Upper lobe of left lung (tissue), 6 donors: ENCODE data around the gene ENAH. TPM values are rescaled to one million over a fixed set of nuclear protein-coding genes. Genes with fewer than 3 reads are reported as not detected.

Experiments
- ATAC-seq, 2 donors: fragments of 200-7000 bp; cut with Tn5 transposase; one replicate each; pipeline ENCODE4 v1.9.1; 2022; ENCODE audit warnings: mild to moderate bottlenecking in 2 of 2, moderate library complexity in 2 of 2; ENCODE audit not compliant: low FRiP score in 2 of 2
- DNase-seq, 2 donors: peaks; one replicate each; pipeline ENCODE4 v3.0.0-alpha.2; 2019 to 2020
- H3K27ac ChIP-seq, 4 donors: fragments of 200-600 bp; sonication (generic); one replicate each; pipeline ENCODE4 v1.5.1; 2016 to 2019
- H3K27me3 ChIP-seq, 4 donors: fragments of 200-600 bp; sonication (generic); one replicate each; pipeline ENCODE4 v1.5.1; 2017 to 2019
- H3K36me3 ChIP-seq, 4 donors: fragments of 200-600 bp; sonication (generic); one replicate each; pipeline ENCODE4 v1.5.1; 2016 to 2019
- H3K4me1 ChIP-seq, 4 donors: fragments of 200-600 bp; sonication (generic); one replicate each; pipeline ENCODE4 v1.5.1; 2018 to 2019
- H3K4me3 ChIP-seq, 4 donors: fragments of 200-600 bp; sonication (generic); one replicate each; pipeline ENCODE4 v1.5.1; 2017 to 2019; ENCODE audit warnings: mild to moderate bottlenecking in 2 of 4, moderate library complexity in 1 of 4
- H3K9me3 ChIP-seq, 4 donors: fragments of 200-600 bp; sonication (generic); one replicate each; pipeline ENCODE4 v1.5.1; 2018 to 2019
- EP300 ChIP-seq, 4 donors: sonication (generic); formaldehyde crosslinking; IDR thresholded peaks; one replicate each; pipeline ENCODE4 v1.5.1; 2017; ENCODE audit warnings: antibody characterized with exemption in 4 of 4, control low read depth in 2 of 4
- POLR2A ChIP-seq, 4 donors: fragments of 450-650 bp; IDR thresholded peaks; one replicate each; pipeline ENCODE4 v1.5.1; 2016 to 2017; ENCODE audit warnings: antibody characterized with exemption in 4 of 4, mild to moderate bottlenecking in 2 of 4
- POLR2AphosphoS5 ChIP-seq, 2 donors: sonication (generic); formaldehyde crosslinking; IDR thresholded peaks; one replicate each; pipeline ENCODE4 v1.5.1; 2017; ENCODE audit warnings: antibody characterized with exemption in 2 of 2
- WGBS, 2 donors: methylation state at CpG; one replicate each; pipeline ENCODE4 v1.1.5; 2017 to 2018; 5-methylcytosine and 5-hydroxymethylcytosine counted together
- total RNA-seq, 6 donors: library from RNA; depleted of rRNA in 4 of 6; stranded (reverse); fragments of >200 nt in 4 of 6; gene quantifications; one replicate each; pipeline versions ENCODE4 v1.1.0 to v1.2.1, GENCODE V29; 2016 to 2021
- TF ChIP-seq, protein P1 (sequence below), 6 experiments: fragments of 450-650 bp in 4 of 6; fragments of 200-600 bp in 2 of 6; sonication (generic) in 2 of 6; IDR thresholded peaks; one replicate each; pipeline ENCODE4 v1.5.1; 2016 to 2019; ENCODE audit warnings: antibody characterized with exemption in 6 of 6
- donor health status: DM: no; HTN: no; CAD: no; lungs with moderate emphysema.
- donor health status: DM: no; HTN: yes; CAD: no; lungs with severe emphysema.

ENAH gene
- total RNA-seq, 6 donors from 2014 or later, result 10.5 to 70.3 (median 33.8) TPM

DNA sequence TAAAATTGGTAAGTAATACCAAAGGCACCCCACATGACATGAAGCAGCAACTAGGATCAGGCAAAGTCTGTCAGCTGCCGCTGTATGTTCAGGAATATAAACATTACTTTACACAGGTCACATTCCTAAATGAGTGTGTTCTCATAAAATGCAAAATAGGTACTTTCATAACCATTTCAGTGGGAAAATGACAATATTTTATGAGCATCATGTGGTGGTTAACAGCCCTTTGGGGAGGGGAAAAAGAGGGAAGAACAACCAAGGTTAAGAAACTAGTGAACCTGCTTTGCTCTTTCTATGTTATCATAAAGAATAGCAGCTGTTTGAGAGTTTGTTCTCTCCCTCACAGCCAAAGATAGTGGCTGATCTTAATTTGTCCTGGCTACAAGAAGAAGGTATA, 119.7 kb downstream of the ENAH start:
- TF ChIP-seq EP300 (IDR thresholded peaks at IDR 0.05) (no peak), POLR2A (IDR thresholded peaks at IDR 0.05) (no peak), POLR2AphosphoS5 (IDR thresholded peaks at IDR 0.05) (no peak)
- TF ChIP-seq, protein P1, sequence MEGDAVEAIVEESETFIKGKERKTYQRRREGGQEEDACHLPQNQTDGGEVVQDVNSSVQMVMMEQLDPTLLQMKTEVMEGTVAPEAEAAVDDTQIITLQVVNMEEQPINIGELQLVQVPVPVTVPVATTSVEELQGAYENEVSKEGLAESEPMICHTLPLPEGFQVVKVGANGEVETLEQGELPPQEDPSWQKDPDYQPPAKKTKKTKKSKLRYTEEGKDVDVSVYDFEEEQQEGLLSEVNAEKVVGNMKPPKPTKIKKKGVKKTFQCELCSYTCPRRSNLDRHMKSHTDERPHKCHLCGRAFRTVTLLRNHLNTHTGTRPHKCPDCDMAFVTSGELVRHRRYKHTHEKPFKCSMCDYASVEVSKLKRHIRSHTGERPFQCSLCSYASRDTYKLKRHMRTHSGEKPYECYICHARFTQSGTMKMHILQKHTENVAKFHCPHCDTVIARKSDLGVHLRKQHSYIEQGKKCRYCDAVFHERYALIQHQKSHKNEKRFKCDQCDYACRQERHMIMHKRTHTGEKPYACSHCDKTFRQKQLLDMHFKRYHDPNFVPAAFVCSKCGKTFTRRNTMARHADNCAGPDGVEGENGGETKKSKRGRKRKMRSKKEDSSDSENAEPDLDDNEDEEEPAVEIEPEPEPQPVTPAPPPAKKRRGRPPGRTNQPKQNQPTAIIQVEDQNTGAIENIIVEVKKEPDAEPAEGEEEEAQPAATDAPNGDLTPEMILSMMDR (IDR thresholded peaks at IDR 0.05), result no peak
- 88 to 90% methylated on average over 1 of the region's 1 CpG for WGBS, 2 donors
- Histone ChIP-seq H3K27me3 (no peaks in the 10 kb centered on the region), H3K4me1 (no peaks in the 10 kb centered on the region), H3K36me3 (no peaks in the 10 kb centered on the region), H3K27ac (no peak overlapping the region), H3K4me3 (no peak overlapping the region), H3K9me3 (no peaks in the 10 kb centered on the region)
- DNase-seq (no peak), ATAC-seq (no peak)

DNA sequence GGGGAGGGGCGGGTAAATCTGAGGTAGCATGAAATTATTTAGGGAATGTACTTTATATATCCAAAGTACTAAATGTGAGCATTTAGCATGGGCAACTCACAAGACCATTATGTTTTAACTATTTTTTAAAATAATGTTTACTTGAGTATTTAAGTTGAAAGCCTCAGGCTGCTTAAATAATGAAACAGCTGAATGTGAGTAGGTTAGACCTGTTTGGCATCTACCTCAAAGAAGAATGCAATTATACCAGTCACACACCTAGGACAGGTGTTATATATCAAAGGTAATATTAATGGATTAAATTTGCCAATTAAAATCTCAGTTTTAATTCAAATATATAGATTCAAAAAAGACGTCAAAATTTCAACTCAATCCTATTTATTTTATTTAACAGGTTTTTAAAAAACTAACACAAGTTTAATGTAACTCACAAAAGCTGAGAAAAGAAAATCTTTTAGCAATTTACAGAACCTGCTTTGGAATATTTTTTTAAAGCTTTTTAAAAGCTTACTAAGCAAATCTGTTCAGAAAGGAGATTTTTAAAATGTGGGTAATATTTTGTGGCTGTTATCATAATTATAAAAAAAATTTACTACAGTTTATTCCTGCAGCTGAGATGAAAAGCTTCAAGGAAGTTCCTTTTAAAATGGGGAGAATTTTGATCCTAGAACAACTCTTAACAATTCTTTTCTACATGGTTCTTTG, 120.5 kb downstream of the ENAH start:
- no peaks in the 10 kb centered on the region for H3K36me3 ChIP-seq
- no peaks in the 10 kb centered on the region for H3K9me3 ChIP-seq
- H3K4me3 ChIP-seq, result no peak overlapping the region
- no peaks in the 10 kb centered on the region for H3K27me3 ChIP-seq
- TF ChIP-seq EP300 (IDR thresholded peaks at IDR 0.05) (no peak), POLR2AphosphoS5 (IDR thresholded peaks at IDR 0.05) (no peak), POLR2A (IDR thresholded peaks at IDR 0.05) (no peak)
- TF ChIP-seq, protein P1 (IDR thresholded peaks at IDR 0.05), result no peak
- WGBS, 2 donors, result 81 to 85% methylated on average over 2 of the region's 2 CpGs
- ATAC-seq, result no peak
- no peak for DNase-seq
- H3K27ac ChIP-seq, result no peak overlapping the region
- H3K4me1 ChIP-seq, result no peaks in the 10 kb centered on the region

DNA sequence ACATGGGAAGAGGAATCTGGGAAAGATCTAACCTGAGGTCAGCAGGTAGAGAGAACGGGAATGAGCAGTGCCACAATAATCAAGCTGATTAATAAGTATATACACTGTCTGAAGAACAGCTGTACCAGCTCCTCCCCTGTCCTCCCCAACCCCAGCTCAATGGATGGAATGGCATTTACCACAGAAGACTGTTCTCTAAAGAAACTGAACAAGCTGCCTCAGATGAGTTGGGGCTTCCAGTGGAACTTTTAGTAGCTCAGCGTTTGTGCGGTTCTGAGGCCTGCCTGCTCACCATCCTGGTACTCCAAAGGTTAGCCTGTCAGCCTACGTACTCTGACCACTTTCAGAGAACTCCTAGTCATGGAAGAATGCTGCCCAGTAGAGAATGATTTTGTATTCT, 123.2 kb downstream of the ENAH start:
- no peak overlapping the region for H3K4me3 ChIP-seq

DNA sequence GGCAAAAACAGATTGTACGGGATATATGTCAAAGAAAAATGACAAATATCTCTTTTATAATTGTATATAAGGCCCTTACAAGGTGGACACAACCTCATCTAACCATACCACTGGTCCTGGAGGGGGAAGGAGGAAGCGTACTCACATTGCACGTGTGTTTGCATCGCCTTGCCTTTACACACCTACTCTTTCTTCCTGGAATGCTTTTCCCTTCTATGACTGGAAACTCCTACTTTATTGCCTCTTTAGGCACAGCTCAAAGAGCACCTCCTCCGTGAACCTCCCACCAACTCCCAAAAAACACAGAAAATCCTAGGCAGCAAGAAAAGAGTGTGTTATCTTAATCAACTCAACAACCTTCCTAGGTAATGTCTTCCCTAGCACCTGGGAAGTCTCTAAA, 125.3 kb downstream of the ENAH start:
- ATAC-seq, result no peak
- no peak overlapping the region for H3K27ac ChIP-seq

More for the DNA sequence above, 123.2 kb downstream of the ENAH start:
- ATAC-seq (no peak), DNase-seq (no peak)
- H3K27ac ChIP-seq, result no peak overlapping the region
- 87 to 96% methylated on average over 4 of the region's 4 CpGs for WGBS, 2 donors
- no peaks in the 10 kb centered on the region for H3K4me1 ChIP-seq
- H3K9me3 ChIP-seq, result no peaks in the 10 kb centered on the region
- TF ChIP-seq, protein P1 (IDR thresholded peaks at IDR 0.05), result no peak
- no peak for TF ChIP-seq POLR2A (IDR thresholded peaks at IDR 0.05)
- no peak for TF ChIP-seq POLR2AphosphoS5 (IDR thresholded peaks at IDR 0.05)
- no peak for TF ChIP-seq EP300 (IDR thresholded peaks at IDR 0.05)
- H3K27me3 ChIP-seq, result no peaks in the 10 kb centered on the region
- H3K36me3 ChIP-seq, result no peaks in the 10 kb centered on the region

More for the DNA sequence above, 125.3 kb downstream of the ENAH start:
- no peaks in the 10 kb centered on the region for H3K4me1 ChIP-seq
- H3K4me3 ChIP-seq, result no peak overlapping the region
- DNase-seq, result no peak
- no peaks in the 10 kb centered on the region for H3K36me3 ChIP-seq
- WGBS, 2 donors, result 90 to 98% methylated on average over 5 of the region's 5 CpGs
- no peaks in the 10 kb centered on the region for H3K9me3 ChIP-seq
- TF ChIP-seq POLR2A (IDR thresholded peaks at IDR 0.05) (no peak), POLR2AphosphoS5 (IDR thresholded peaks at IDR 0.05) (no peak), EP300 (IDR thresholded peaks at IDR 0.05) (no peak)
- TF ChIP-seq, protein P1 (IDR thresholded peaks at IDR 0.05), result no peak
- H3K27me3 ChIP-seq, result no peaks in the 10 kb centered on the region
